Measurements from ENCODE around the gene CCDC197. TPM values are rescaled to one million over a fixed set of nuclear protein-coding genes. Genes with fewer than 3 reads are reported as not detected.

Gene CCDC197
- total and polyA plus RNA-seq, 7 experiments from 2014 or later = not detected

- H3K27me3 ChIP-seq (ENCODE audit: control insufficient read depth in 2 of 2, insufficient read depth in 2 of 2, low read length in 2 of 2) = no peaks in the 10 kb centered on the region
- Mint-ChIP-seq H3K4me3 (peak overlapping the region in 1 of 10 donors; percentile 92), H3K27ac (peak overlapping the region in 1 of 9 donors; percentile 97), H3K36me3 (peaks cover 0 to 39% (median 4%) of the 10 kb centered on the region in 5 donors), H3K9me3 (peaks cover 0 to 36% (median 24%) of the 10 kb centered on the region in 11 donors), H3K4me1 (peaks cover 39 to 95% (median 55%) of the 10 kb centered on the region in 7 donors), H3K27me3 (peaks cover 0 to 6% (median 6%) of the 10 kb centered on the region in 5 donors)
- H3K36me3 ChIP-seq (ENCODE audit: control insufficient read depth in 2 of 3, insufficient read depth in 3 of 3, low read length in 3 of 3) = no peaks in the 10 kb centered on the region
- intact Hi-C loops (cut with micrococcal nuclease) = no loop called here
- H3K9me3 ChIP-seq (ENCODE audit: control insufficient read depth in 2 of 3, low read length in 3 of 3) = peaks cover 0 to 19% (median 17%) of the 10 kb centered on the region in 3 experiments
- ChIA-PET CTCF (interaction anchor here (0.7 to 18.5 kb wide), 4 partner anchors 10 to 37 kb away, joined by 3 to 388 read pairs (median 3); no protein-coding TSS in a partner anchor), POLR2A (interaction anchor here (0.9 to 1.4 kb wide), 5 partner anchors 11 to 35 kb away, joined by 3 to 4 read pairs (median 3); no protein-coding TSS in a partner anchor)
- H3K4me3 ChIP-seq (ENCODE audit: low read length) = no peak overlapping the region
- ATAC-seq = no peak
- DNase-seq = no peak
- no peak overlapping the region for H3K27ac ChIP-seq (ENCODE audit: low read depth, low read length)
- H3K4me1 ChIP-seq (ENCODE audit: control insufficient read depth in 2 of 2, insufficient read depth in 2 of 2, low read length in 2 of 2) = peaks cover 46 to 47% of the 10 kb centered on the region in 2 donors
Measured at GRCh38 chr14:93974299-93974698, 22.8 kb upstream of the CCDC197 start.

- H3K4me1 ChIP-seq (ENCODE audit: control insufficient read depth in 2 of 2, insufficient read depth in 2 of 2, low read length in 2 of 2) = peaks cover 46 to 50% of the 10 kb centered on the region in 2 donors
- H3K4me3 ChIP-seq (ENCODE audit: low read length) = no peak overlapping the region
- intact Hi-C loops (cut with micrococcal nuclease) = loop anchor here in 1 of 2 donors (5.0 kb wide), 1 partner anchor 107 kb away; the partner anchor contains the start of genes DDX24 and IFI27L1
- no peaks in the 10 kb centered on the region for H3K36me3 ChIP-seq (ENCODE audit: control insufficient read depth in 2 of 3, insufficient read depth in 3 of 3, low read length in 3 of 3)
- Mint-ChIP-seq H3K36me3 (peaks cover 0 to 42% (median 4%) of the 10 kb centered on the region in 5 donors), H3K4me3 (peak overlapping the region in 1 of 10 donors; percentile 92), H3K4me1 (peaks cover 41 to 95% (median 59%) of the 10 kb centered on the region in 7 donors), H3K9me3 (peaks cover 0 to 36% (median 24%) of the 10 kb centered on the region in 11 donors), H3K27me3 (peaks cover 0 to 6% (median 6%) of the 10 kb centered on the region in 5 donors), H3K27ac (peak overlapping the region in 1 of 9 donors; percentile 97)
- DNase-seq = no peak
- POLR2A ChIA-PET = interaction anchor here (0.9 to 1.4 kb wide), 3 partner anchors 16 to 35 kb away, joined by 3 to 4 read pairs (median 3); no protein-coding TSS in a partner anchor
- ATAC-seq = no peak
- peaks cover 0 to 19% (median 17%) of the 10 kb centered on the region in 3 experiments for H3K9me3 ChIP-seq (ENCODE audit: control insufficient read depth in 2 of 3, low read length in 3 of 3)
- H3K27ac ChIP-seq (ENCODE audit: low read depth, low read length) = no peak overlapping the region
- CTCF ChIA-PET = interaction anchor here (0.7 to 18.5 kb wide), 3 partner anchors 9 to 36 kb away, joined by 3 to 388 read pairs (median 6); no protein-coding TSS in a partner anchor
- no peaks in the 10 kb centered on the region for H3K27me3 ChIP-seq (ENCODE audit: control insufficient read depth in 2 of 2, insufficient read depth in 2 of 2, low read length in 2 of 2)
Measured at GRCh38 chr14:93974833-93975232, 22.3 kb upstream of the CCDC197 start.

- H3K9me3 ChIP-seq (ENCODE audit: control insufficient read depth in 2 of 3, low read length in 3 of 3) = peaks cover 0 to 19% (median 17%) of the 10 kb centered on the region in 3 experiments
- H3K36me3 ChIP-seq (ENCODE audit: control insufficient read depth in 2 of 3, insufficient read depth in 3 of 3, low read length in 3 of 3) = no peaks in the 10 kb centered on the region
- H3K27ac ChIP-seq (ENCODE audit: low read depth, low read length) = no peak overlapping the region
- peaks cover 41 to 46% of the 10 kb centered on the region in 2 donors for H3K4me1 ChIP-seq (ENCODE audit: control insufficient read depth in 2 of 2, insufficient read depth in 2 of 2, low read length in 2 of 2)
- intact Hi-C loops (cut with micrococcal nuclease) = loop anchor here (1.0 to 5.0 kb wide), 2 partner anchors 50 to 106 kb away; partner anchors contain the start of genes DDX24 (in 1 of the 2), IFI27L1 (in 1 of the 2) and OTUB2 (in 1 of the 2)
- POLR2A ChIA-PET = interaction anchor here (0.9 to 1.4 kb wide), 3 partner anchors 13 to 21 kb away, joined by 3 to 5 read pairs (median 5); no protein-coding TSS in a partner anchor
- H3K4me3 ChIP-seq (ENCODE audit: low read length) = peak overlapping the region; percentile 9
- peaks cover 0 to 6% (median 6%) of the 10 kb centered on the region in 5 donors for H3K27me3 Mint-ChIP-seq
- H3K27me3 ChIP-seq (ENCODE audit: control insufficient read depth in 2 of 2, insufficient read depth in 2 of 2, low read length in 2 of 2) = no peaks in the 10 kb centered on the region
- peaks cover 39 to 94% (median 62%) of the 10 kb centered on the region in 7 donors for H3K4me1 Mint-ChIP-seq
- H3K9me3 Mint-ChIP-seq = peaks cover 0 to 39% (median 25%) of the 10 kb centered on the region in 11 donors
- DNase-seq (no peak), ATAC-seq (no peak)
- CTCF ChIA-PET = interaction anchor here (1.1 to 18.5 kb wide), 3 partner anchors 24 to 37 kb away, joined by 3 to 388 read pairs (median 6); no protein-coding TSS in a partner anchor
- H3K4me3 Mint-ChIP-seq = peak overlapping the region in 9 of 10 donors; percentile 18 to 92 (median 59)
- H3K27ac Mint-ChIP-seq = peak overlapping the region in 3 of 9 donors; percentile 12 to 97 (median 28)
- H3K36me3 Mint-ChIP-seq = peaks cover 0 to 46% (median 4%) of the 10 kb centered on the region in 5 donors
Measured at GRCh38 chr14:93975791-93976476, 21.2 kb upstream of the CCDC197 start.

- Histone ChIP-seq H3K4me1 (ENCODE audit: control insufficient read depth in 2 of 2, insufficient read depth in 2 of 2, low read length in 2 of 2) (peaks cover 36 to 41% of the 10 kb centered on the region in 2 donors), H3K27ac (ENCODE audit: low read depth, low read length) (no peak within 1 kb of the TSS), H3K27me3 (ENCODE audit: control insufficient read depth in 2 of 2, insufficient read depth in 2 of 2, low read length in 2 of 2) (no peaks in the 10 kb centered on the region), H3K9me3 (ENCODE audit: control insufficient read depth in 2 of 3, low read length in 3 of 3) (peaks cover 0 to 19% (median 17%) of the 10 kb centered on the region in 3 experiments), H3K4me3 (ENCODE audit: low read length) (peak within 1 kb of the TSS; percentile 11), H3K36me3 (ENCODE audit: control insufficient read depth in 2 of 3, insufficient read depth in 3 of 3, low read length in 3 of 3) (no peaks in the 10 kb centered on the region)
- ATAC-seq (no peak), DNase-seq (no peak)
- Mint-ChIP-seq H3K36me3 (peaks cover 0 to 47% (median 4%) of the 10 kb centered on the region in 5 donors), H3K27ac (peak within 1 kb of the TSS in 4 of 9 donors; percentile 33 to 97 (median 74)), H3K4me1 (peaks cover 33 to 92% (median 56%) of the 10 kb centered on the region in 7 donors), H3K4me3 (peak within 1 kb of the TSS; percentile 4 to 92 (median 58)), H3K9me3 (peaks cover 0 to 39% (median 25%) of the 10 kb centered on the region in 11 donors), H3K27me3 (peaks cover 0 to 6% (median 6%) of the 10 kb centered on the region in 5 donors)
- ChIA-PET POLR2A (interaction anchor here (0.9 to 1.4 kb wide), 3 partner anchors 14 to 21 kb away, joined by 3 to 5 read pairs (median 5); no protein-coding TSS in a partner anchor), CTCF (interaction anchor here (2.4 to 18.5 kb wide), 2 partner anchors 23 to 37 kb away, joined by 6 to 388 read pairs; no protein-coding TSS in a partner anchor)
- intact Hi-C loops (cut with micrococcal nuclease) = loop anchor here (1.0 to 5.0 kb wide), 2 partner anchors 50 to 106 kb away; partner anchors contain the start of genes DDX24 (in 1 of the 2), IFI27L1 (in 1 of the 2) and OTUB2 (in 1 of the 2)
Measured at GRCh38 chr14:93976477-93977057, 20.5 kb upstream of the CCDC197 start, which contains the start of gene ASB2. TSS of gene ASB2 (minus strand) at chr14:93976570. CDS start at chr14:93964539, 12,031 bp downstream.

- Mint-ChIP-seq H3K4me1 (peaks cover 30 to 88% (median 54%) of the 10 kb centered on the region in 7 donors), H3K9me3 (peaks cover 0 to 39% (median 25%) of the 10 kb centered on the region in 11 donors), H3K4me3 (peak overlapping the region in 6 of 10 donors; percentile 4 to 92 (median 70)), H3K36me3 (peaks cover 0 to 47% (median 4%) of the 10 kb centered on the region in 5 donors), H3K27me3 (peaks cover 0 to 6% (median 6%) of the 10 kb centered on the region in 5 donors), H3K27ac (peak overlapping the region in 3 of 9 donors; percentile 72 to 97 (median 76))
- DNase-seq (no peak), ATAC-seq (no peak)
- H3K27me3 ChIP-seq (ENCODE audit: control insufficient read depth in 2 of 2, insufficient read depth in 2 of 2, low read length in 2 of 2) = no peaks in the 10 kb centered on the region
- peak overlapping the region; percentile 11 for H3K4me3 ChIP-seq (ENCODE audit: low read length)
- intact Hi-C loops (cut with micrococcal nuclease) = loop anchor here in 1 of 2 donors (5.0 kb wide), 1 partner anchor 105 kb away; the partner anchor contains the start of genes DDX24 and IFI27L1
- H3K36me3 ChIP-seq (ENCODE audit: control insufficient read depth in 2 of 3, insufficient read depth in 3 of 3, low read length in 3 of 3) = no peaks in the 10 kb centered on the region
- peaks cover 0 to 19% (median 17%) of the 10 kb centered on the region in 3 experiments for H3K9me3 ChIP-seq (ENCODE audit: control insufficient read depth in 2 of 3, low read length in 3 of 3)
- peaks cover 35 to 41% of the 10 kb centered on the region in 2 donors for H3K4me1 ChIP-seq (ENCODE audit: control insufficient read depth in 2 of 2, insufficient read depth in 2 of 2, low read length in 2 of 2)
- no peak overlapping the region for H3K27ac ChIP-seq (ENCODE audit: low read depth, low read length)
- ChIA-PET CTCF (interaction anchor here (2.4 kb wide), 1 partner anchor 22 kb away, joined by 6 read pairs; no protein-coding TSS in a partner anchor), POLR2A (interaction anchor here (1.1 to 4.2 kb wide), 7 partner anchors 9 to 28 kb away, joined by 3 to 32 read pairs (median 5); no protein-coding TSS in a partner anchor)
Measured at GRCh38 chr14:93977171-93977570, 19.9 kb upstream of the CCDC197 start.
